LNCAP (cell line): Measurements from ENCODE around the gene RUSF1.

Experiments used
- CTCF ChIP-seq: fragments of 450-650 bp; IDR thresholded peaks from 2 replicates; pipeline ENCODE4 v1.5.1; 2017; ENCODE audit warnings: mild to moderate bottlenecking

The RUSF1 gene

DNA sequence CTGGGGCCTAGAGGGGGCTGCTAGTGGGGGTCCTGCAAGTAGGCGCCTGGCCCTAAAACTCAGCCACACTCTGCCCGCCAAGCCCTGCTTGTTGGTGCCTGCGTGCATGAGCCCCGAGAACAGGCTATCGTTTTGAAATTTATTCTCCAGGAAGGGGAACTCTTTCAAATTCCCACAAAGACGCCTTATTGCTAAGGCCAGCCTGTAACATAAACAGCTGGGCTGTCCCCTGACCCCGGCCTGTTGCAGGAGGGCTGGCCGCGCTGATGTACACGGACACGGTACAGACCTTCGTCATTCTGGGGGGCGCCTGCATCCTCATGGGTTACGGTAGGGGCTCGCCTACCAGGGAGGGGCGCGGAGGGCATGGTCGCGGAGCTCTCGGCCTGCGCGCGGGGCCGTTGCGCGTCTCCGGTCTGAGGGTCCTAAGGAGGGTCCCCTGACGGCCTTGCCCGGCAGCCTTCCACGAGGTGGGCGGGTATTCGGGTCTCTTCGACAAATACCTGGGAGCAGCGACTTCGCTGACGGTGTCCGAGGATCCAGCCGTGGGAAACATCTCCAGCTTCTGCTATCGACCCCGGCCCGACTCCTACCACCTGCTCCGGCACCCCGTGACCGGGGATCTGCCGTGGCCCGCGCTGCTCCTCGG, 21.0 kb downstream of the RUSF1 start:
- TF ChIP-seq CTCF: no peak

- no peak for TF ChIP-seq CTCF
Observed at GRCh38 chr16:31486045-31486444, 22.1 kb downstream of the RUSF1 start.

- TF ChIP-seq CTCF: no peak
Observed at GRCh38 chr16:31485571-31485970, 22.6 kb downstream of the RUSF1 start.

DNA sequence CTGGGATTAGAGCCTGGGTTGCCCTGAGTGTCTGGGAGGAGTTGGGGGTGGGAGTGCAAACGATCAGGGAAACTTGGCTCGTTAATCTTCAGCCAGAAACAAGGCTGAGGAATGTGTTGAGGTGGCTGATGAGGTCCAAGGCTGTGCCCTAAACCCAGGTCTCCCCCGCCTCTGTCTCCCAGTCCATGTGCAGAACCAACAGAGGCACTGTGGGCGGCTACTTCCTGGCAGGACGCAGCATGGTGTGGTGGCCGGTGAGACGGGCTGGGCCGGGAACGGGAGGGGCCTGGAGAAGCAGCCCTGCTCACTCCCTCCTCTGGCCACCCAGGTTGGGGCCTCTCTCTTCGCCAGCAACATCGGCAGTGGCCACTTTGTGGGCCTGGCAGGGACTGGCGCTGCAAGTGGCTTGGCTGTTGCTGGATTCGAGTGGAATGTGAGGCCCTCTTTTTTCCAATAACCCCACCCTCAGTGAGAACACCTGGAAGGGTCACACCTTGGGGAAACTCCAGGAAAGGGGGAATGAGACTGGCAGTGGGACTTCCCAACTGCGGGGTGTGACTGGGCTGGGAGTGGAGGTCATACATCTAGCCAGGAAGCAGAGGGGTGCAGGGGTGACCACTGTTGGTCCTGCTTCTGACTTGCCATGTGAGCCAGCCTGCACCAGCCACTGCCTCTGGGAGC, 23.6 kb downstream of the RUSF1 start:
- no peak for TF ChIP-seq CTCF

GRCh38 chr16:31483081-31483480, 25.1 kb downstream of the RUSF1 start, which contains the start of gene SLC5A2:
TSS of gene SLC5A2 (plus strand) at chr16:31483123. CDS start at chr16:31483137, 14 bp downstream.
- no peak for TF ChIP-seq CTCF

DNA sequence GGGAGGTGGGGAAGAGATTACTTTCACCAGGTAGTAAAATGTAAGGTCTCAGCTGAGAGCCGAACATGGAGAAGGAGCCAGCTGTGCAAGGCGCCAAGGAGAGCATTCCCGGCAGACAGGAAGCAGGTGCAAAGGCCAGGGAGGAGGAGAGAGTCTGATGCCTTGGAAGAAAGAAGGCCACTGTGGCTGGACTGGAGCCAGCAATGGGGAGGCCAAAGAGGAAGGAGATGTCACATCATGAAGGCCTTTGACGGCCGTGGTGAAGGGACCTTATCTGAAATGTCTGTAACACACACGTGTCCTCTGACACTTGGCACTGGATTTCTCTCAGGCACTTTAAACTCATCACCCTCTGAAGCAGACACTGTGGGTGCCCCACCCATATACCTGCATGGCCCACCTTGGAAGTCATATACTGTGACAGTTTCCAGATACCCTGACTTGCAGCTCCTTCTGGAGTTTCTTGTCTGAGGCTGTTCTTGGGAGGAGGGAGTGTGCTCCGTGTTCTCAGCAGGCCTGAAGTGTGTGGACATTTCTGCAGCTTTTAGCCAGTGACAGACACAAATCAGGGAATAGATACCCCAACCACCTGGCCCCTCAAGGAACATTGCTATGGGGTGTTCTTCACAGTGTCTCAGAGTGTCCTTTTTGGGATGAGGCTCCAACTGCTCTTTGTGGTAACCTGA, 27.2 kb downstream of the RUSF1 start:
- TF ChIP-seq CTCF: no peak

DNA sequence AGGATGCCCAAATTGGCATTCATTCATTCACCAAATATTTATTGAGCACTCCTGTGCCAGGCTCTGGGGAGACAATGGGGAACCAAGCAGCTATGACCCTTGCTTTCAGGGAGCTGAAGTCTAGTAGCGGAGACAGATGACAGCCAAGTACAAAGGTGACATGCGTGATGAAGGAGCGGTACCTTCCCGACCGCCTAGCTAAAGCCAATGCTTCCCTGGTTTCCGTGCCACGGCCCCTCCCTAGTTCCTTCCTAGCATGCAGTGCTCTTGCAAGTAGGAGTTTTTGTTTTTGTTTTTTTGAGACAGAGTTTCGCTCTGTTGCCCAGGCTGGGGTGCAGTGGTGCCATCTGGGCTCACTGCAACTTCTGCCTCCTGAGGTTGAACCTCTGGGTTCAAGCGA, 28.4 kb downstream of the RUSF1 start:
- TF ChIP-seq CTCF: no peak
